OCI-LY7 (cell line): Measurements from ENCODE around the gene TPK1. TPM values are rescaled to one million over a fixed set of nuclear protein-coding genes. Genes with fewer than 3 reads are reported as not detected.

ENCODE experiments used
- BruUV-seq: library from RNA; stranded (reverse); fragments of 400-500 nt; replicated peaks from 2 replicates; lab custom pipeline; 2021; lab: Mats Ljungman, UMichigan
- CTCF ChIA-PET: fragments of 300-600 bp; sonication (Branson Sonifier 250); formaldehyde crosslinking; loops from one replicate; lab custom pipeline; 2022; ENCODE audit warnings: antibody characterized with exemption; ENCODE audit not compliant: unreplicated experiment; lab: Charles Lee
- POLR2A ChIA-PET: fragments of 300-600 bp; sonication (Branson Sonifier 250); formaldehyde crosslinking; loops from one replicate; lab custom pipeline; 2022; ENCODE audit warnings: antibody characterized with exemption; lab: Charles Lee
- DNase-seq: peaks from one replicate; pipeline ENCODE4 v3.0.0-alpha.2; 2015; ENCODE audit warnings: low spot score
- H2AFZ ChIP-seq: fragments of 200-600 bp; sonication (generic), shearing (Covaris generic); 2 replicates; pipeline ENCODE4 v1.6.1; 2014; ENCODE audit warnings: mild to moderate bottlenecking, antibody characterized with exemption, low read length, moderate library complexity
- H3K27ac ChIP-seq: fragments of 200-600 bp; sonication (generic); 2 replicates; pipeline ENCODE4 v1.5.1; 2014; ENCODE audit warnings: mixed run types, low read depth, mild to moderate bottlenecking, moderate library complexity, low read length, inconsistent platforms; ENCODE audit not compliant: poor library complexity, severe bottlenecking
- H3K36me3 ChIP-seq: fragments of 200-600 bp; sonication (generic); 2 replicates; pipeline ENCODE4 v1.6.1; 2014; ENCODE audit warnings: mild to moderate bottlenecking, antibody characterized with exemption, low read length, moderate library complexity, mixed read lengths; ENCODE audit not compliant: insufficient read depth
- H3K4me1 ChIP-seq: fragments of 200-600 bp; sonication (generic); 2 replicates; pipeline ENCODE4 v1.5.1; 2014; ENCODE audit warnings: mild to moderate bottlenecking, low read length; ENCODE audit not compliant: insufficient read depth, poor library complexity, severe bottlenecking
- H3K4me2 ChIP-seq: fragments of 200-600 bp; sonication (generic); 2 replicates; pipeline ENCODE4 v1.6.1; 2014; ENCODE audit warnings: mild to moderate bottlenecking, low read length
- H3K4me3 ChIP-seq: fragments of 200-600 bp; sonication (generic); 2 replicates; pipeline ENCODE4 v1.5.1; 2014; ENCODE audit warnings: mild to moderate bottlenecking, low read depth, low read length; ENCODE audit not compliant: poor library complexity, severe bottlenecking
- H3K79me2 ChIP-seq: fragments of 200-600 bp; sonication (generic); 2 replicates; pipeline ENCODE4 v1.6.1; 2016; ENCODE audit warnings: low read depth, mild to moderate bottlenecking, low read length, moderate library complexity, mixed read lengths; ENCODE audit not compliant: insufficient read depth
- H3K9me2 ChIP-seq: fragments of 200-600 bp; sonication (generic); 2 replicates; pipeline ENCODE4 v1.6.1; 2016; ENCODE audit warnings: mild to moderate bottlenecking, low read length, mixed read lengths; ENCODE audit not compliant: insufficient read depth
- H3K9me3 ChIP-seq: fragments of 200-600 bp; sonication (generic); 2 replicates; pipeline ENCODE4 v1.6.1; 2014; ENCODE audit warnings: mild to moderate bottlenecking, mixed run types, low read length, mixed read lengths
- H4K20me1 ChIP-seq: fragments of 200-600 bp; sonication (generic); 2 replicates; pipeline ENCODE4 v1.6.1; 2014; ENCODE audit warnings: mild to moderate bottlenecking, antibody characterized with exemption, low read length, moderate library complexity, mixed read lengths; ENCODE audit not compliant: insufficient read depth
- EZH2phosphoT487 ChIP-seq: fragments of 200-600 bp; sonication (generic); IDR thresholded peaks from 2 replicates; pipeline ENCODE4 v1.6.1; 2018; ENCODE audit warnings: low read depth, borderline replicate concordance, mild to moderate bottlenecking, mixed run types, antibody characterized with exemption, low read length, moderate library complexity, mixed read lengths
- intact Hi-C: fragments of 100-400 bp; cut with micrococcal nuclease; formaldehyde crosslinking; loops from one replicate; pipeline ENCODE4 v1.10.0; 2022; ENCODE audit not compliant: unreplicated experiment
- small RNA-seq: library from RNA; depleted of rRNA; stranded (forward); fragments of <200 nt; gene quantifications from one replicate; pipeline ENCODE3, GENCODE V24; 2014
- total RNA-seq, 2 experiments: library from RNA; depleted of rRNA in 1 of 2; stranded (reverse); fragments of >200 nt in 1 of 2; shearing (Covaris generic) in 1 of 2; gene quantifications; 2 replicates each; pipeline ENCODE4 v1.2.3, GENCODE V29; 2014 to 2022
- TF ChIP-seq, protein P1 (sequence below): fragments of 200-600 bp; sonication (generic); conservative IDR thresholded peaks from 2 replicates; pipeline ENCODE4 v1.5.1; 2014; ENCODE audit warnings: mild to moderate bottlenecking, antibody characterized with exemption, low read length, moderate library complexity, mixed read lengths

TPK1 gene
- total RNA-seq, 2 experiments from 2014 or later = 6.7 to 12.5 TPM

DNA sequence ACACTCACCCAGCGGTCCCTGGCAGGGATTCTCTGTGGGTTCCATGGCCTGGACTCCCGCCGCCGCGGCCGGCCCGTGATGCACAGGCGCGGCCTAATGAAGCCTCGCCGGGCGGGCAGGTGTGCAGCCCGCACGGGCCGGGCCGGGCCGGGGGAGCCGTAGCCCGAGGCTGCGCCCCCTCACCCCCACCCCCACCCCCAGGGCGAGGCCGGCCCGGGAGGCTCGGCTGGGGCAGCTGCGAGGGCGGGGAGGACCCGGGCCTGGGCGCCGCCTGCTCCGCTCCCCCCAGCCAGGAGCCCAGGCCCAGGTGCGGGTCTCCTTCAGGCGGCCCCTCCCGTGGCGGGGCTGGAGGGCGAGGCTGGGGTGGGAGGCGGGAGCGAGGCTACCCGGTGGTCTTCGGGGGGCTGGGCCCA, 432.2 kb downstream of the TPK1 start, which contains the start of gene NOBOX:
Gene NOBOX, minus strand, starts transcription at position 45 of the 413 bp plus-strand sequence.
- intact Hi-C loops = no loop called here
- H3K4me3 ChIP-seq = no peak within 1 kb of the TSS
- no peaks in the 10 kb centered on the region for H4K20me1 ChIP-seq
- H3K4me2 ChIP-seq = no peak within 1 kb of the TSS
- H2AFZ ChIP-seq = no peak within 1 kb of the TSS
- H3K36me3 ChIP-seq = no peaks in the 10 kb centered on the region
- no peak for DNase-seq
- BruUV-seq = no TSS peak
- no peaks in the 10 kb centered on the region for H3K79me2 ChIP-seq
- no peak within 1 kb of the TSS for H3K27ac ChIP-seq
- no peaks in the 10 kb centered on the region for H3K4me1 ChIP-seq
- H3K9me3 ChIP-seq = no peaks in the 10 kb centered on the region
- no peak for TF ChIP-seq EZH2phosphoT487
- TF ChIP-seq, protein P1, sequence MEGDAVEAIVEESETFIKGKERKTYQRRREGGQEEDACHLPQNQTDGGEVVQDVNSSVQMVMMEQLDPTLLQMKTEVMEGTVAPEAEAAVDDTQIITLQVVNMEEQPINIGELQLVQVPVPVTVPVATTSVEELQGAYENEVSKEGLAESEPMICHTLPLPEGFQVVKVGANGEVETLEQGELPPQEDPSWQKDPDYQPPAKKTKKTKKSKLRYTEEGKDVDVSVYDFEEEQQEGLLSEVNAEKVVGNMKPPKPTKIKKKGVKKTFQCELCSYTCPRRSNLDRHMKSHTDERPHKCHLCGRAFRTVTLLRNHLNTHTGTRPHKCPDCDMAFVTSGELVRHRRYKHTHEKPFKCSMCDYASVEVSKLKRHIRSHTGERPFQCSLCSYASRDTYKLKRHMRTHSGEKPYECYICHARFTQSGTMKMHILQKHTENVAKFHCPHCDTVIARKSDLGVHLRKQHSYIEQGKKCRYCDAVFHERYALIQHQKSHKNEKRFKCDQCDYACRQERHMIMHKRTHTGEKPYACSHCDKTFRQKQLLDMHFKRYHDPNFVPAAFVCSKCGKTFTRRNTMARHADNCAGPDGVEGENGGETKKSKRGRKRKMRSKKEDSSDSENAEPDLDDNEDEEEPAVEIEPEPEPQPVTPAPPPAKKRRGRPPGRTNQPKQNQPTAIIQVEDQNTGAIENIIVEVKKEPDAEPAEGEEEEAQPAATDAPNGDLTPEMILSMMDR = no peak
- CTCF ChIA-PET = no interaction called here
- H3K9me2 ChIP-seq = no peaks in the 10 kb centered on the region
- POLR2A ChIA-PET = no interaction called here

DNA sequence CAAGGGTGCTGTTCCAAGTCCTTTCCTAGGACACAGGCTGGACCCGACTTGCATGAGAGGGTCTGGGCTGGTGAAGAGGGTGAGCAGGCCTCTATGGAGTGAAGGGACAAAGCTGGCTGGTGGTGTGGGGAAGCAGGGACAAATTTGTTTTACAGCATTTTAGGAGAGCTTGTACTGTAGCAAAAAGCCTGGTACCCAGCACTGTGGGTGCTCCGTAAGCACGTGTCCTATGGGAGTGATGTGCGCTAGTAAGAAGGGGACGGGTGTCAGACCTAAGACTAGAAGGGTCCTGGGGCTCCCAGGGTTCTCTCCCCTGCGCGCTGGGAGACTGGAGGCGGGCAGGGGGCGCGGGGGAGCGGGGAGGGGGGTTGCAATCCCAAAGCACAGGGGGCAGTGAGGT, 432.8 kb downstream of the TPK1 start:
- CTCF ChIA-PET = no interaction called here

More for the DNA sequence above, 432.8 kb downstream of the TPK1 start:
- TF ChIP-seq EZH2phosphoT487 = no peak
- TF ChIP-seq, protein P1 = no peak
- Histone ChIP-seq H2AFZ (no peak overlapping the region), H3K36me3 (no peaks in the 10 kb centered on the region), H3K9me3 (no peaks in the 10 kb centered on the region), H3K79me2 (no peaks in the 10 kb centered on the region), H3K4me2 (no peak overlapping the region), H3K4me1 (no peaks in the 10 kb centered on the region), H3K9me2 (no peaks in the 10 kb centered on the region), H3K4me3 (no peak overlapping the region), H3K27ac (no peak overlapping the region), H4K20me1 (no peaks in the 10 kb centered on the region)
- DNase-seq = no peak
- intact Hi-C loops = no loop called here
- no TSS peak for BruUV-seq
- POLR2A ChIA-PET = interaction anchor here (0.7 kb wide), 1 partner anchor 50 kb away, joined by 5 read pairs; no protein-coding TSS in a partner anchor

Small RNA genes lying within 50 kb of the gene (small RNA-seq; reads per million reads assigned to genes)
- not detected for gene RNU6ATAC40P
